ENCODE measurements around the gene FEZF1.

The FEZF1 gene

GRCh38 chr7:122311050-122311700 is 6.6 kb upstream of the FEZF1 start:
- no peak overlapping the region for H3K4me2 ChIP-seq (ENCODE audit: low read length)
- H3K79me2 ChIP-seq (ENCODE audit: control insufficient read depth, low read length): no peaks in the 10 kb centered on the region
- no peaks in the 10 kb centered on the region for H3K36me3 ChIP-seq (ENCODE audit: control insufficient read depth, low read length)
- no peaks in the 10 kb centered on the region for H3K27me3 ChIP-seq (ENCODE audit: control insufficient read depth, low read length)
- 0 out of 2 replicates have a peak, but pooled peaks cover 5% of the 10 kb centered on the region for H3K9me3 ChIP-seq (ENCODE audit: control insufficient read depth, insufficient read depth, low read length)
- TF ChIP-seq EZH2phosphoT487 (IDR thresholded peaks at IDR 0.05; ENCODE audit: borderline replicate concordance, low read length) (no peak), CTCF (IDR thresholded peaks at IDR 0.05; ENCODE audit: low read depth, low read length, poor library complexity, severe bottlenecking) (no peak)
- no peaks in the 10 kb centered on the region for H3K4me1 ChIP-seq (ENCODE audit: control insufficient read depth, low read length)
- H3K4me3 ChIP-seq (ENCODE audit: low read length): no peak overlapping the region
- H4K20me1 ChIP-seq (ENCODE audit: control insufficient read depth, insufficient read depth, low read depth, low read length): no peaks in the 10 kb centered on the region
- no peaks in the 10 kb centered on the region for H3K9me2 ChIP-seq (replicated peaks; ENCODE audit: control insufficient read depth, low read length)
- no peaks in the 10 kb centered on the region for H3F3A ChIP-seq (ENCODE audit: control insufficient read depth, insufficient read depth)
- no peak overlapping the region for H3K27ac ChIP-seq (ENCODE audit: low read depth, low read length)

GRCh38 chr7:122310119-122311021 is 5.8 kb upstream of the FEZF1 start:
- H3K4me2 ChIP-seq (ENCODE audit: low read length): no peak overlapping the region
- H3K36me3 ChIP-seq (ENCODE audit: control insufficient read depth, low read length): no peaks in the 10 kb centered on the region
- H3K4me3 ChIP-seq (ENCODE audit: low read length): no peak overlapping the region
- H3K9me2 ChIP-seq (replicated peaks; ENCODE audit: control insufficient read depth, low read length): no peaks in the 10 kb centered on the region
- no peaks in the 10 kb centered on the region for H3K79me2 ChIP-seq (ENCODE audit: control insufficient read depth, low read length)
- H3K27me3 ChIP-seq (ENCODE audit: control insufficient read depth, low read length): no peaks in the 10 kb centered on the region
- H3K27ac ChIP-seq (ENCODE audit: low read depth, low read length): no peak overlapping the region
- no peaks in the 10 kb centered on the region for H3K4me1 ChIP-seq (ENCODE audit: control insufficient read depth, low read length)
- no peaks in the 10 kb centered on the region for H4K20me1 ChIP-seq (ENCODE audit: control insufficient read depth, insufficient read depth, low read depth, low read length)
- H3K9me3 ChIP-seq (ENCODE audit: control insufficient read depth, insufficient read depth, low read length): peaks cover 9% of the 10 kb centered on the region; the same call in 1 of the 2 replicates
- no peaks in the 10 kb centered on the region for H3F3A ChIP-seq (ENCODE audit: control insufficient read depth, insufficient read depth)
- no peak for TF ChIP-seq EZH2phosphoT487 (IDR thresholded peaks at IDR 0.05; ENCODE audit: borderline replicate concordance, low read length)

GRCh38 chr7:122309421-122309820 is 4.9 kb upstream of the FEZF1 start:
- Histone ChIP-seq H3K36me3 (ENCODE audit: control insufficient read depth, low read length) (no peaks in the 10 kb centered on the region), H3K27me3 (ENCODE audit: control insufficient read depth, low read length) (no peaks in the 10 kb centered on the region), H4K20me1 (ENCODE audit: control insufficient read depth, insufficient read depth, low read depth, low read length) (no peaks in the 10 kb centered on the region), H3K4me1 (ENCODE audit: control insufficient read depth, low read length) (no peaks in the 10 kb centered on the region), H3K9me3 (ENCODE audit: control insufficient read depth, insufficient read depth, low read length) (peaks cover 13% of the 10 kb centered on the region; the same call in 1 of the 2 replicates), H3K27ac (ENCODE audit: low read depth, low read length) (no peak overlapping the region), H3K79me2 (ENCODE audit: control insufficient read depth, low read length) (no peaks in the 10 kb centered on the region), H3K9me2 (replicated peaks; ENCODE audit: control insufficient read depth, low read length) (no peaks in the 10 kb centered on the region), H3K4me3 (ENCODE audit: low read length) (no peak overlapping the region), H3F3A (ENCODE audit: control insufficient read depth, insufficient read depth) (no peaks in the 10 kb centered on the region), H3K4me2 (ENCODE audit: low read length) (no peak overlapping the region)
- TF ChIP-seq CTCF (IDR thresholded peaks at IDR 0.05; ENCODE audit: low read depth, low read length, poor library complexity, severe bottlenecking) (no peak), EZH2phosphoT487 (IDR thresholded peaks at IDR 0.05; ENCODE audit: borderline replicate concordance, low read length) (no peak)

- Histone ChIP-seq H4K20me1 (ENCODE audit: control insufficient read depth, insufficient read depth, low read depth, low read length) (no peaks in the 10 kb centered on the region), H3K4me1 (ENCODE audit: control insufficient read depth, low read length) (no peaks in the 10 kb centered on the region), H3K4me2 (ENCODE audit: low read length) (no peak overlapping the region), H3K9me2 (replicated peaks; ENCODE audit: control insufficient read depth, low read length) (no peaks in the 10 kb centered on the region), H3F3A (ENCODE audit: control insufficient read depth, insufficient read depth) (no peaks in the 10 kb centered on the region), H3K27ac (ENCODE audit: low read depth, low read length) (no peak overlapping the region), H3K27me3 (ENCODE audit: control insufficient read depth, low read length) (no peaks in the 10 kb centered on the region; the same call in 1 of the 2 replicates), H3K9me3 (ENCODE audit: control insufficient read depth, insufficient read depth, low read length) (peaks cover 15% of the 10 kb centered on the region; the same call in 1 of the 2 replicates), H3K36me3 (ENCODE audit: control insufficient read depth, low read length) (no peaks in the 10 kb centered on the region), H3K4me3 (ENCODE audit: low read length) (no peak overlapping the region), H3K79me2 (ENCODE audit: control insufficient read depth, low read length) (no peaks in the 10 kb centered on the region)
- TF ChIP-seq CTCF (IDR thresholded peaks at IDR 0.05; ENCODE audit: low read depth, low read length, poor library complexity, severe bottlenecking) (no peak), EZH2phosphoT487 (IDR thresholded peaks at IDR 0.05; ENCODE audit: borderline replicate concordance, low read length) (no peak)
These were observed 2.7 kb upstream of the FEZF1 start for GRCh38 chr7:122307228-122307621.
